NCI-H1436 treated with DMSO at 0.1 percent for 48 hours (cell line): ENCODE data around the gene P2RX3.
"Not testable (repeated sequence)": the region's sequence is repeated elsewhere in the genome, so short reads cannot be mapped to it uniquely, and the experiment has no call there.

Experiments
- DNase-seq: peaks from one replicate; lab custom pipeline; 2025; lab: John Stamatoyannopoulos, UW

P2RX3 gene

GRCh38 chr11:57349491-57350274 is 11.5 kb downstream of the P2RX3 start:
- no peak for DNase-seq

- no peak for DNase-seq
Observed at GRCh38 chr11:57353036-57353435, 14.9 kb downstream of the P2RX3 start.

- DNase-seq = no peak
Observed at GRCh38 chr11:57353446-57353845, 15.3 kb downstream of the P2RX3 start.

GRCh38 chr11:57353852-57354251 is 15.7 kb downstream of the P2RX3 start:
- no peak for DNase-seq

- no peak for DNase-seq
Observed at GRCh38 chr11:57354699-57355098, 16.5 kb downstream of the P2RX3 start.

GRCh38 chr11:57356268-57356667 is 18.1 kb downstream of the P2RX3 start:
- no peak for DNase-seq

GRCh38 chr11:57357310-57357709 is 19.2 kb downstream of the P2RX3 start:
- no peak for DNase-seq

GRCh38 chr11:57357856-57358255 is 19.7 kb downstream of the P2RX3 start:
- no peak for DNase-seq

- no peak for DNase-seq
Observed at GRCh38 chr11:57358543-57358961, 20.4 kb downstream of the P2RX3 start.

- DNase-seq = no peak
Observed at GRCh38 chr11:57358991-57359390, 20.8 kb downstream of the P2RX3 start.

GRCh38 chr11:57359396-57359795 is 21.2 kb downstream of the P2RX3 start:
- no peak for DNase-seq

GRCh38 chr11:57359896-57360690 is 21.9 kb downstream of the P2RX3 start:
- no peak for DNase-seq

- no peak for DNase-seq
Observed at GRCh38 chr11:57360991-57361390, 22.8 kb downstream of the P2RX3 start.

- not testable (repeated sequence) for DNase-seq
Observed at GRCh38 chr11:57361420-57361819, 23.3 kb downstream of the P2RX3 start.

- no peak for DNase-seq
Observed at GRCh38 chr11:57361926-57362325, 23.8 kb downstream of the P2RX3 start.

GRCh38 chr11:57363131-57364080 is 25.3 kb downstream of the P2RX3 start:
- no peak for DNase-seq

- DNase-seq = no peak
Observed at GRCh38 chr11:57364851-57365660, 26.9 kb downstream of the P2RX3 start.

- no peak for DNase-seq
Observed at GRCh38 chr11:57368106-57368844, 30.1 kb downstream of the P2RX3 start.

GRCh38 chr11:57368845-57369232 is 30.7 kb downstream of the P2RX3 start:
- DNase-seq = no peak

- no peak for DNase-seq
Observed at GRCh38 chr11:57370251-57370650, 32.1 kb downstream of the P2RX3 start.

- DNase-seq = no peak
Observed at GRCh38 chr11:57370941-57371340, 32.8 kb downstream of the P2RX3 start.
